ENCODE measurements around the gene ACAD10. TPM values are rescaled to one million over a fixed set of nuclear protein-coding genes. Genes with fewer than 3 reads are reported as not detected.
"Not testable (repeated sequence)": the region's sequence is repeated elsewhere in the genome, so short reads cannot be mapped to it uniquely, and the experiment has no call there.

The ACAD10 gene
- total RNA-seq, 1 experiment from 2014 or later: 25.4 TPM

DNA sequence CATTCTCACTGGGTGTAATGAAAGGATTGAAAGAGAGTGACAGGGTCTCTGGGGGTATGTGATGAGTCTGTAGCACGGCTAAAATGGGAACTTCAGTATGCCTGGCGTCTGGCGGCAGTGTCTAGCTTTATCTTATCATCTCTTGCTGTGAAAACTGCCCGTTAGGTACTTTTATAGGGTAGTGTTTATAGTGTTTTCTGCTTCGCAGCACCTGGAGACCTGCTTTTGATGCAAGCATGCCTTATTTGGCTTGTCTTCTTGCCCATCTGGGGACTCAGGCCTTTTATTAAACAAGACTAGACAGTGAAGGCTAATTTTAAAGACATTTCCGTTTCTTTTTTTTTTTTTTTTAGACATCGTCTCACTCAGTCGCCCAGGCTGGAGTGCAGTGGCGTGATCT lies 44.6 kb downstream of the ACAD10 start:
- Mint-ChIP-seq H3K4me1 (ENCODE audit: insufficient read depth, unreplicated experiment) (no peaks in the 10 kb centered on the region), H3K4me3 (ENCODE audit: unreplicated experiment) (no peak overlapping the region), H3K27ac (ENCODE audit: low read depth, unreplicated experiment) (no peak overlapping the region), H3K27me3 (ENCODE audit: insufficient read depth, unreplicated experiment) (no peaks in the 10 kb centered on the region), H3K9me3 (ENCODE audit: unreplicated experiment) (no peaks in the 10 kb centered on the region), H3K36me3 (ENCODE audit: insufficient read depth, unreplicated experiment) (peaks cover 51% of the 10 kb centered on the region)
- ChIA-PET CTCF (interaction anchor here (0.6 to 0.9 kb wide), 2 partner anchors 65 to 432 kb away, joined by 3 read pairs; no protein-coding TSS in a partner anchor), POLR2A (interaction anchor here (1.0 kb wide), 1 partner anchor 10 kb away, joined by 4 read pairs; no protein-coding TSS in a partner anchor)
- no TSS peak for BruUV-seq (replicated peaks)
- no peak for DNase-seq (ENCODE audit: unreplicated experiment)
- TF ChIP-seq, protein P1, sequence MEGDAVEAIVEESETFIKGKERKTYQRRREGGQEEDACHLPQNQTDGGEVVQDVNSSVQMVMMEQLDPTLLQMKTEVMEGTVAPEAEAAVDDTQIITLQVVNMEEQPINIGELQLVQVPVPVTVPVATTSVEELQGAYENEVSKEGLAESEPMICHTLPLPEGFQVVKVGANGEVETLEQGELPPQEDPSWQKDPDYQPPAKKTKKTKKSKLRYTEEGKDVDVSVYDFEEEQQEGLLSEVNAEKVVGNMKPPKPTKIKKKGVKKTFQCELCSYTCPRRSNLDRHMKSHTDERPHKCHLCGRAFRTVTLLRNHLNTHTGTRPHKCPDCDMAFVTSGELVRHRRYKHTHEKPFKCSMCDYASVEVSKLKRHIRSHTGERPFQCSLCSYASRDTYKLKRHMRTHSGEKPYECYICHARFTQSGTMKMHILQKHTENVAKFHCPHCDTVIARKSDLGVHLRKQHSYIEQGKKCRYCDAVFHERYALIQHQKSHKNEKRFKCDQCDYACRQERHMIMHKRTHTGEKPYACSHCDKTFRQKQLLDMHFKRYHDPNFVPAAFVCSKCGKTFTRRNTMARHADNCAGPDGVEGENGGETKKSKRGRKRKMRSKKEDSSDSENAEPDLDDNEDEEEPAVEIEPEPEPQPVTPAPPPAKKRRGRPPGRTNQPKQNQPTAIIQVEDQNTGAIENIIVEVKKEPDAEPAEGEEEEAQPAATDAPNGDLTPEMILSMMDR (IDR thresholded peaks at IDR 0.05; ENCODE audit: unreplicated experiment): no peak
- intact Hi-C loops (cut with micrococcal nuclease): no loop called here

DNA sequence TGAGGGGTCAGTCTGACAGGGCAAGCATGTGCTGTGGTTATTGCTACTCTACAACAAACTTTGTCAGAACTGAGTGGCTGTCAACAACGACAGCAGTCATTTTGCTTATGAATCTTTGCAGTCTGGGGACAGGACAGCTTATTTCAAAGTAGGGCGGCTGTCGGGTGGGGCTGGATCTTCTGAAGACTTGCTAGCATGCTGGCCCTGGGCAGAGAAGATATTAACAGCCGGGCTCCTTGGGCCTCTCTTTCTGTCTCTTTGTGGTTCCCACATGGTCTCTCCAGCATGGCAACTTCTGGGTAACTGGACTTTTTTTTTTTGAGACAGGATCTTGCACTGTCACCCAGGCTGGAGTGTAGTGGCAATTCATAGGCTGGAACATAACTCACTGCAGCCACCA lies 46.9 kb downstream of the ACAD10 start:
- DNase-seq (ENCODE audit: unreplicated experiment): no peak
- intact Hi-C loops (cut with micrococcal nuclease): no loop called here
- H3K27me3 Mint-ChIP-seq (ENCODE audit: insufficient read depth, unreplicated experiment): no peaks in the 10 kb centered on the region
- no peaks in the 10 kb centered on the region for H3K9me3 Mint-ChIP-seq (ENCODE audit: unreplicated experiment)
- no peak overlapping the region for H3K4me3 Mint-ChIP-seq (ENCODE audit: unreplicated experiment)
- H3K4me1 Mint-ChIP-seq (ENCODE audit: insufficient read depth, unreplicated experiment): no peaks in the 10 kb centered on the region
- H3K27ac Mint-ChIP-seq (ENCODE audit: low read depth, unreplicated experiment): no peak overlapping the region
- TF ChIP-seq, protein P1 (IDR thresholded peaks at IDR 0.05; ENCODE audit: unreplicated experiment): no peak
- BruUV-seq (replicated peaks): no TSS peak
- POLR2A ChIA-PET: no interaction called here
- peaks cover 55% of the 10 kb centered on the region for H3K36me3 Mint-ChIP-seq (ENCODE audit: insufficient read depth, unreplicated experiment)
- CTCF ChIA-PET: no interaction called here

DNA sequence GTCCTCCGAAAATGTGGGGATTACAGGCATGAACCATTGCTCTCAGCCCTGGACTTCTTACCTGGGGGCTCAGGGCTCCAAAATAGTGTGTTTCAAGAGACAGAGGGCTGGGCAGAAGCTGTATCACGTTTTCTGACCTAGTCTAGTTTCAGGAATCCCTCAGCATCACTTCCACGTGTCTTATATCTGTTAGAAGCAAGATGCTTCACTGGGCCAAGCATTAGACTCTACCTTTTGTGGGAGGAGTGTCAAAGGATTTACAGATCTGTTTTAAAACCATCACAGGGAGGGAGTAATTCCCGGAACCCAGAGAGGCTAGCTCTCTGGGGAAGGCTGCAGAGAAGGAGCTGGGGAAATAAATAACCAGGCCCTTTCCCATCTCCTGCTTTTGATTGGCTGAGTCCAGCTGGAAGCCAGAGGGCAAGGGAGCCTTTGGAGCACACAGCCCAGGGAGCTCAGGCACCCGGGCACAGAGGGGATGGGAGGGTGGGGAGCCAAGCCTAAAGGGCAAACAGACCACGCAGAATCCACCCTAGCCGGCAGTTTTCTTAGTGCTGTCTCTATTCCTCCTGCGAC lies 47.6 kb downstream of the ACAD10 start:
- peaks cover 57% of the 10 kb centered on the region for H3K36me3 Mint-ChIP-seq (ENCODE audit: insufficient read depth, unreplicated experiment)
- H3K4me3 Mint-ChIP-seq (ENCODE audit: unreplicated experiment): no peak overlapping the region
- no peak overlapping the region for H3K27ac Mint-ChIP-seq (ENCODE audit: low read depth, unreplicated experiment)
- POLR2A ChIA-PET: no interaction called here
- H3K4me1 Mint-ChIP-seq (ENCODE audit: insufficient read depth, unreplicated experiment): no peaks in the 10 kb centered on the region
- TF ChIP-seq, protein P1 (IDR thresholded peaks at IDR 0.05; ENCODE audit: unreplicated experiment): no peak
- CTCF ChIA-PET: interaction anchor here (0.6 to 0.7 kb wide), 3 partner anchors 18 to 82 kb away, joined by 3 to 4 read pairs (median 3); no protein-coding TSS in a partner anchor
- no peaks in the 10 kb centered on the region for H3K9me3 Mint-ChIP-seq (ENCODE audit: unreplicated experiment)
- no TSS peak for BruUV-seq (replicated peaks)
- intact Hi-C loops (cut with micrococcal nuclease): no loop called here
- no peaks in the 10 kb centered on the region for H3K27me3 Mint-ChIP-seq (ENCODE audit: insufficient read depth, unreplicated experiment)
- DNase-seq (ENCODE audit: unreplicated experiment): no peak

DNA sequence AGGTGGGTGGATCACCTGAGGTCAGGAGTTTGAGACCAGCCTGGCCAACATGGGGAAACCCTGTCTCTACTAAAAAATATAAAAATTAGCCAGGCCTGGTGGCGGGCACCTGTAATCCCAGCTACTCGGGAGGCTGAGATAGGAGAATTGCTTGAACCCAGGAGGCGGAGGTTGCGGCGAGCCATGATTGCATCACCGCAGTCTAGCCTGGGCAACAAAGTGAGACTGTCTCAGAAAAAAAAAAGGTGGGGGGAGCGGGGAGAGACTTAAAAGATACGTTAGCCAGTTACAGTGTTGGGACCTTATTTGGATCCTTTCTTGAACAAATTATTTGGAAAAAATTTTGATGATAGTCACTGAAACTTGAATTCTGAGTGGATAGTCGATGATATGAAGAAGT lies 53.7 kb downstream of the ACAD10 start:
- DNase-seq (ENCODE audit: unreplicated experiment); H3K27ac Mint-ChIP-seq (ENCODE audit: low read depth, unreplicated experiment); H3K9me3 Mint-ChIP-seq (ENCODE audit: unreplicated experiment); H3K4me1 Mint-ChIP-seq (ENCODE audit: insufficient read depth, unreplicated experiment); BruUV-seq (replicated peaks); H3K4me3 Mint-ChIP-seq (ENCODE audit: unreplicated experiment); H3K27me3 Mint-ChIP-seq (ENCODE audit: insufficient read depth, unreplicated experiment); CTCF ChIA-PET; intact Hi-C loops (cut with micrococcal nuclease): not testable (repeated sequence)
- POLR2A ChIA-PET: interaction anchor here (0.6 kb wide), 1 partner anchor 216 kb away, joined by 3 read pairs; no protein-coding TSS in a partner anchor
- H3K36me3 Mint-ChIP-seq (ENCODE audit: insufficient read depth, unreplicated experiment): peaks cover 47% of the 10 kb centered on the region
